ENCODE results near the gene TBC1D2B. TPM values are rescaled to one million over a fixed set of nuclear protein-coding genes. Genes with fewer than 3 reads are reported as not detected.

Gene TBC1D2B
- total RNA-seq, 1 experiment from 2014 or later: 50.0 TPM

DNA sequence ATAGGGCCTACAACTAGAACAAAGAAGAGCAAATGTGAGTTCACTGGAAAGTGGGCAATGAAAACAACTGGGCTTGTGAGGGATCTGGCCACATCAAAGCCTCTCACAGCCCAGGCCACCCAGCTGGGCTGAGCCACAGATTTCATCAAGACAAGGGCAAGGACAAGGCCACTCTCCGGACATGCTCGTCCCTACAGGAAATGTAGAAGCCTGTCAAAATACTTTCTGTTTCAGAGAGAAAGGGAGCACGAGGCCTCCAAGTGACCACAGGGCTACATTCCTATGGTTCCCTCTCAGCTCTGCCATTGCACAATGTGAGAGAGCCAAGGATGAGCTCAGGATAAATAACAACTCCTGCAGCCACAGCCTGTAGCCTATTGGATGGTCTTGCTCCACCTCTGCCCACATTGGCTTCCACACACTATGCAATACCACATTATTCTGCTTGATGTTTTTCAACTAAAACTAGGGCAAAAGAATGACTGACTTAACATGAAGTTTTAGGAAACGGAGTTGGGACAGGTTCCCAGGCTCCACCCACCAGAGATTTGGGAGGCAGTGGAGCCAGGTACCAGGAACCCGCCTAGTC lies 12.1 kb downstream of the TBC1D2B start:
- intact Hi-C loops (cut with micrococcal nuclease; ENCODE audit: unreplicated experiment): loop anchor here (5.0 kb wide), 1 partner anchor 58 kb away; no protein-coding TSS in a partner anchor
- no TSS peak for BruUV-seq (replicated peaks)
- Mint-ChIP-seq H3K27ac (ENCODE audit: unreplicated experiment) (no peak overlapping the region), H3K4me1 (ENCODE audit: low read depth, unreplicated experiment) (no peaks in the 10 kb centered on the region), H3K4me3 (ENCODE audit: low read depth, unreplicated experiment) (no peak overlapping the region), H3K27me3 (ENCODE audit: unreplicated experiment) (no peaks in the 10 kb centered on the region), H3K36me3 (ENCODE audit: insufficient read depth, unreplicated experiment) (no peaks in the 10 kb centered on the region), H3K9me3 (ENCODE audit: low read depth, unreplicated experiment) (no peaks in the 10 kb centered on the region)
- TF ChIP-seq, protein P1, sequence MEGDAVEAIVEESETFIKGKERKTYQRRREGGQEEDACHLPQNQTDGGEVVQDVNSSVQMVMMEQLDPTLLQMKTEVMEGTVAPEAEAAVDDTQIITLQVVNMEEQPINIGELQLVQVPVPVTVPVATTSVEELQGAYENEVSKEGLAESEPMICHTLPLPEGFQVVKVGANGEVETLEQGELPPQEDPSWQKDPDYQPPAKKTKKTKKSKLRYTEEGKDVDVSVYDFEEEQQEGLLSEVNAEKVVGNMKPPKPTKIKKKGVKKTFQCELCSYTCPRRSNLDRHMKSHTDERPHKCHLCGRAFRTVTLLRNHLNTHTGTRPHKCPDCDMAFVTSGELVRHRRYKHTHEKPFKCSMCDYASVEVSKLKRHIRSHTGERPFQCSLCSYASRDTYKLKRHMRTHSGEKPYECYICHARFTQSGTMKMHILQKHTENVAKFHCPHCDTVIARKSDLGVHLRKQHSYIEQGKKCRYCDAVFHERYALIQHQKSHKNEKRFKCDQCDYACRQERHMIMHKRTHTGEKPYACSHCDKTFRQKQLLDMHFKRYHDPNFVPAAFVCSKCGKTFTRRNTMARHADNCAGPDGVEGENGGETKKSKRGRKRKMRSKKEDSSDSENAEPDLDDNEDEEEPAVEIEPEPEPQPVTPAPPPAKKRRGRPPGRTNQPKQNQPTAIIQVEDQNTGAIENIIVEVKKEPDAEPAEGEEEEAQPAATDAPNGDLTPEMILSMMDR (IDR thresholded peaks at IDR 0.05; ENCODE audit: unreplicated experiment): no peak
- CTCF ChIA-PET: interaction anchor here (0.6 to 1.0 kb wide), 5 partner anchors 8 to 162 kb away, joined by 3 to 8 read pairs (median 3); no protein-coding TSS in a partner anchor
- no peak for DNase-seq

DNA sequence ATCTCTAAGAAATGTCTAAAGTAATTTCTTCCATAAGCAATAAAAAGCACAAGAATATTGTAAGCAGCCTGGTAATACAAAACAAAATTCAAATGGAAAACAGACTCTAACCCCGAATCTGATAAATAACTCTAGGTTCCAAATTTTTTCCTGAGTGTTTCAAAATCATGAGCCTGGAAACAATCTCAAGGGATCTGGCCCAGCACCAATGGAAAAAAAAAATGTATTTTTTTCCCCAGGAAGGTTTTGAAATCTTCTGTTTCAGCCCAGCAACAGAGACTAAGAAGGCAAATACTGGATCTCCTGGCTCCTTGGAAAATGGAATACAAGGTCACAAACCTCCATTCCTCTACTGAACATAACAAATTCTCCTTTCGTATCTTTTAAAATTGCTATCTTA lies 13.0 kb downstream of the TBC1D2B start:
- DNase-seq: no peak
- intact Hi-C loops (cut with micrococcal nuclease; ENCODE audit: unreplicated experiment): no loop called here
- H3K9me3 Mint-ChIP-seq (ENCODE audit: low read depth, unreplicated experiment): no peaks in the 10 kb centered on the region
- peaks cover under 1% of the 10 kb centered on the region for H3K4me1 Mint-ChIP-seq (ENCODE audit: low read depth, unreplicated experiment)
- H3K36me3 Mint-ChIP-seq (ENCODE audit: insufficient read depth, unreplicated experiment): no peaks in the 10 kb centered on the region
- TF ChIP-seq, protein P1 (IDR thresholded peaks at IDR 0.05; ENCODE audit: unreplicated experiment): no peak
- CTCF ChIA-PET: no interaction called here
- no peaks in the 10 kb centered on the region for H3K27me3 Mint-ChIP-seq (ENCODE audit: unreplicated experiment)
- no peak overlapping the region for H3K4me3 Mint-ChIP-seq (ENCODE audit: low read depth, unreplicated experiment)
- no TSS peak for BruUV-seq (replicated peaks)
- H3K27ac Mint-ChIP-seq (ENCODE audit: unreplicated experiment): no peak overlapping the region

DNA sequence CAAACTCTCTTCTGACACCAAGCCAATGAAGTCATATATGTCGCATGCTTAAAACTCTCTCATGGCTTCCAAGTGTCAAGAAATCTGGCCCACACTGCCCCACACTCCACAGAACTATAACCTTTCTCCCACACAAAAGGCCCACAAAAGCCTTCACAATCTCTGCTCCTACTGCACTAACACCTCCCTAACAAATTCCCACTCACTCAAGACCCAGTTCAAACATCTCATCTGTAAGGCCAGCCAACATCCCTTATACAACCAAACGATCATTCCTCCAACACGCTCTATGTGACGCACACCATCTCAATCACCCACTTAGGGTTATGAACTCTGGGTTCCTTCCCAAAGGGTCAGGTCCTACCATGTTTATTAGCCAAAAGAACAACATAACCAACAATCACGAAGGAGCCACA lies 13.5 kb downstream of the TBC1D2B start:
- CTCF ChIA-PET: no interaction called here
- H3K36me3 Mint-ChIP-seq (ENCODE audit: insufficient read depth, unreplicated experiment): no peaks in the 10 kb centered on the region
- no peak overlapping the region for H3K4me3 Mint-ChIP-seq (ENCODE audit: low read depth, unreplicated experiment)
- no peaks in the 10 kb centered on the region for H3K9me3 Mint-ChIP-seq (ENCODE audit: low read depth, unreplicated experiment)
- no peak overlapping the region for H3K27ac Mint-ChIP-seq (ENCODE audit: unreplicated experiment)
- intact Hi-C loops (cut with micrococcal nuclease; ENCODE audit: unreplicated experiment): no loop called here
- DNase-seq: no peak
- H3K4me1 Mint-ChIP-seq (ENCODE audit: low read depth, unreplicated experiment): peaks cover 6% of the 10 kb centered on the region
- no TSS peak for BruUV-seq (replicated peaks)
- TF ChIP-seq, protein P1 (IDR thresholded peaks at IDR 0.05; ENCODE audit: unreplicated experiment): no peak
- H3K27me3 Mint-ChIP-seq (ENCODE audit: unreplicated experiment): no peaks in the 10 kb centered on the region

DNA sequence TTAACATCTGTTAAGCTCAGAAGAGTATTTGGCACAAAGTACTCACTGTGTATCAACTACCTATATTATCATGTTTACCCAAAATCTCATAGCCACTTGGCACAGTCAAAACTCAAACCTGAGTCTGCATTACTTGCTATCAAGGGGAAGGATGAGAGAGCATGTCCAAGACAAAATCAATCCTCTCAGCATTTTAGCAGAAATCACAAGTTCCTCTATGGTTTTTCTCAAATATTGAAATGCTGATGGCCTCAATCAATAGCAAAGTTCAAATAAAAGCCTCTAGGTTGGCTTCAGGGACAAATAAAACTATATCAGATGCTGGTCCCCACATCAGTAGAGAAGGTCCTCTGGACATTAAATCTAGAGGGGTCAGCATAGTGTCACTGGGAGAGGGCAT lies 14.3 kb downstream of the TBC1D2B start:
- no peak overlapping the region for H3K4me3 Mint-ChIP-seq (ENCODE audit: low read depth, unreplicated experiment)
- TF ChIP-seq, protein P1 (IDR thresholded peaks at IDR 0.05; ENCODE audit: unreplicated experiment): no peak
- no peaks in the 10 kb centered on the region for H3K27me3 Mint-ChIP-seq (ENCODE audit: unreplicated experiment)
- no TSS peak for BruUV-seq (replicated peaks)
- no peak for DNase-seq
- peaks cover 14% of the 10 kb centered on the region for H3K4me1 Mint-ChIP-seq (ENCODE audit: low read depth, unreplicated experiment)
- intact Hi-C loops (cut with micrococcal nuclease; ENCODE audit: unreplicated experiment): no loop called here
- no peak overlapping the region for H3K27ac Mint-ChIP-seq (ENCODE audit: unreplicated experiment)
- H3K36me3 Mint-ChIP-seq (ENCODE audit: insufficient read depth, unreplicated experiment): no peaks in the 10 kb centered on the region
- CTCF ChIA-PET: no interaction called here
- no peaks in the 10 kb centered on the region for H3K9me3 Mint-ChIP-seq (ENCODE audit: low read depth, unreplicated experiment)
